Putamen (tissue), 1 donor: Measurements from ENCODE around the gene ABHD17C.

Experiments
- DNase-seq: peaks from one replicate; pipeline ENCODE4 v3.0.0-alpha.2; 2016; ENCODE audit warnings: low spot score

ABHD17C gene

DNA sequence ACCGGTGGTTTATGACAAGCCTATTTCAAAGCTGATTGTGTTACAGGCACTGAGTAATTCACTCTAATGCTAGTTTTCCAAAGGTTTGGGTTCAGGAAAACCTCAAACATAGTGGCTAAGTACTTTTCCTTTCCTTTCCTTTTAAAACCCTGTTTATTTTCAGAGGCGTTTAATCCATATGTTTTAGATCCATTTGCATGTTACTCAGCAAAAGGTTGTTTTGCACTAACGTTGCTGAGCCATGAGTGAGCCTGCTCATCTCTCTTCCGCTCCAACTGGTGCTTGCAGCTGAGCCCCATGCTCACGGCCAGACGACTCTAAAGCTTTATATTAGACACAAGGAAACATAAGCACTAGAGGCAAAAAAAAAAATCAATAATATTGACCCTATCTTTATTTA is 93.4 kb downstream of the ABHD17C start:
- no peak for DNase-seq

DNA sequence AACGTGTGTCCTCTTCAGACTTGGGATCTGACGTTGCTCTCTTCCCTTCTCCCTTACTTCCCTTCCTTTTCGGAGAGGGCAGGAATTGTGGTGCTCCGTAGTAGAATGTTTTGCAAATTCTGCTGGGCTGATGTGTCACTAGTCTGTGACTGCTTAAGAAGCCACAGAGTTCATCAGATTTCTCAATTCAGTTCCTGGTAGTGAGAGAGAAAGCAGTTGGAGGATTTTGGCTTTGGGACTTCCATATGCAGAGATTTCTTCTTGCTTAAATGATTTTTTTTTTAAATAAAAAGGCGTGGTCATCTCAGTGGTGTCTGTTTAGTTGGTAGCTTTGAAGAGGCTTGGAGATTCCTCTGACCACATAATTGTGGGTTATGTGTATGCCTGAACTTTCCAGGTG is 94.2 kb downstream of the ABHD17C start:
- no peak for DNase-seq

DNA sequence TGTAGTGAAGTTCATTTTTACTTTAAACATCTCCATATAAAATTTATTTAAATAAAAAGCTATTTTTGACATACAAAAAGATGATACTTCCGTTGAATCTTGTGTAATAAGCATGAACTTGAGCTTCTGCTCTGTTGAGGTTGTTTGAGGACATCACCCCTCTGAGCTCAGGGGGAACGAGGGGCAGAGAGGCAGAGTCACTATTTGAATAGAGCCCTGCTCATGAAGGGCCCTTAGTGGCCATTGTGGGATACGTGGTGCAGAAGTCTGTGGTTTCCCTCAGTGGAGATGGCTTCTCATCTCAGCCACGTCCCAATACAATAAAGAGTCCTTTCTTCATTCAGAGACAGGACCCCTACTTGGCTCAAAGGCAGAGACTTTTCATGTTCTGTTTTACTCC is 94.7 kb downstream of the ABHD17C start:
- no peak for DNase-seq

DNA sequence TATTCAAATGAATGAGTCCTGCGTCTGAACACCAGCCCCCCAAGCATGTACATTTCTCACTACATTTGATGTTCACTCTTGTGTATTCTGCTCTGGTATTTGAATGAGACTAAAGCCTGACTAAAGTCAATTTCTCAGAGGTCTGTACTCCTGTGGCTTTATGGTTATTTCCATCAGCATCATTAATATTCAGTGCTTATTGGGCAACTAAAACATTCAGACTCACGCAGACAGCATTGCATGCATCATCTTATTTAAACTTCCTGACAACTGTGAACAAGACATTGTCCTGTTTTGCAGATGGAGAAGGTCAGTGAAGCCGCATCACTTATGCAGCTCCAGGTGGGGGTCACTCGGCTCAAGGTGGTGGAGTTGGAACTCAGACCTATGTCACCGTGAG is 95.1 kb downstream of the ABHD17C start:
- DNase-seq: no peak

DNA sequence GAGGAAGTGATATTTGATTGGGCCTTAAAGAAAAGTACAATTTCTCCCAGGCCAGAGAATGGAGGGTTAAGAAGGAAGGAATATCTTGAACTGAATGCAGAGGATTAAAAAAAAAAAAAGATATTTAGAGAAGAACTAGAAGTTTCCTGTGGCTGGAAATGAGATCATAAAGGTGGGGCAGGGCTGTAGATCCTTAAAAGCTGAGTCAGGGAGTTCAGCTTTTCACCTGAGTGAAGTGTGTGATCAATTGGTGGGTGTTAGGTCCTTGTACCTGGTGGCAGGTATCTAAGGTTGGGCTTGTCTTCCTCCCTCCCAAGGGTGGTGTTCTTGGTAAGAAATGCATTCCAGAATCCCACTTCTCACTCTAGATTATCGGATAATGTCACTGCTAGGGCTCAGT is 95.9 kb downstream of the ABHD17C start:
- no peak for DNase-seq

DNA sequence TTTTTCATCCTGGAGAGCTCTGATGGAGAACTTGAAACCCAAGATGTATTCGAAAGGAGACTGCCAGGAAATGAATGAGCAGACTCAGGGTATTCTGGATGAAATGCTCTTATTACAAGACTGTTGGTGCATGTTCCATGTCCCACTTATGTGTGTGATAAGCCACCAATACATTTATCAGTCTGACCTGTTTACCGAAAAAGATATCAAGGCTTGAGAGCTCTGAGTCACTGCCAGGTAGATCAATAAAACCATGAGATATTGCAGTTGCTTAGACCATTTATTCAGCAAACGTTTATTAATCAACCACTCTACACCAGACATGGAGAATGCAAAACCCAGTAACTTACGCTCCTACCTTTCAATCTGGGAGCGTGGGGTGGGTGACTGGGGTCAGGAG is 101.3 kb downstream of the ABHD17C start:
- no peak for DNase-seq

DNA sequence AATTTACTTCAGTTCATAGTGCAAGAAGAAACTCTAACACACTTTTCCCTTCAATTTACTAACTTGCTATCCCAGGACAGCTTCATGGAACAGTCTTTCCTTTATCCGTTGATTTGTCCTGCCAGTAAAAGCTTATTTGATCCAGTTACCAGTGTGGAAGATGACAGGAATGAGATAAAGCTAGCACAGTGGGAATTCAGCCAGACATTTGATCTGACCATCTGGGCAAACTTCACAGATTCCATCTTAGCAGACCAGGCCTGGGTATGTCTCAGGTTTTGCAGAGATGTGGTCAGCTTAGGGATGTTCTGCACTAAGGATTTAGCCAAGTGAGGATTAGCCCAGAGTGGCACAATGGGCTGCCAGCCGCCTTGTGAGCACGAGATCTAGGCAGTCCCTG is 103.8 kb downstream of the ABHD17C start:
- DNase-seq: no peak

DNA sequence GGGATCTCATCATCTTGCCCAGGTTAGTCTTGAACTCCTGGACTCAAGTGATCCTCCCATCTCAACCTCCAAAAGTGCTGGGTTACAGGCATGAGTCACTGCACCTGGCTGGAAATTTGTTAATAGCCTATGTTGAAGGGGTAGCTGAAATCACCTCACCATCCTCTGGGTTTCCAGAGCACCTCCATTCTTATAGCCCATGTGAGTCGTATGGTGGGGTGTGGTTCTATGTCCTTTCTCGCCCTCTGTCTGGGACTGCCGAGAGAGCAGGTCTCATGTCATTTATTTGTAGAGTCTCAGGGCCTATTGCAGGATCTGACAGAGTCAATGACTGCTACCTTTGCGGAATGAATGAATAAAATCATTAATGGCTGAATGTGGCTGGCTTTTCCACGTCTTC is 105.0 kb downstream of the ABHD17C start:
- DNase-seq: no peak

DNA sequence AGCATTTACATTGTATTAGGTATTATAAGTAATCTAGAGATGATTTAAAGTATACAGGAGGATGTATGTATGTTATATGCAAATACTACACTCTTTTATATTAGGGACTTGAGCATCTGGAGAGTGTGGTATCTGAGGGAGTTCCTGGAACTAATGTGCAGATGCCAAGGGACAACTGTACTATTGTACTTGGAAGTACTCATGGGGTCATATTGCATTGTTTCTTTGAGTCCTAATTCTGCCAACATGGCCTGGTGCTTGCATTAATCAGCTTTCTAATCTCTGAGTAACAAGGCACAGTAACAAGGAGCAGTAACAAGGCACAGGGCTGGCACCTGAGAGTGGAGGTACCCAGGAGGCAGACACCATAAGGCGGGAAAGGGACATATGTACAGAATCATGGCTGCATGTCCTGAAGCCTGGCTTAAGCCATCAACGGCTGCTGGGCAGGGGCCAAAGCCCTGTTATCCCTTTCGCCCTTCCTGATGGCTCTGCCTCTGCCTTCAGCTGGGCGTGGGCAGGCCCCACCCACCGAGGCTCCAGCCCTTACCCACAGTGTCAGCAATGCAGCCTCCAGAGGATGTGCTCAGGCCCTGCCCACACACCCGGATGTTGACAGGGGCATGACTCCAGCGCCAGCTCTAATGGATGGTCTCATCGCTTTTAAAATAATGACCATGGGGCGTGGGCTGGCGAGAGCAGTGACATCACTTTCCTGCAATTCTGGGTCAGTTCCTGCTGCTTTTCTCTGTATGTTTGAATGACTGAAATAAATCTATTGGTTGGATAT is 107.0 kb downstream of the ABHD17C start:
- DNase-seq: no peak

DNA sequence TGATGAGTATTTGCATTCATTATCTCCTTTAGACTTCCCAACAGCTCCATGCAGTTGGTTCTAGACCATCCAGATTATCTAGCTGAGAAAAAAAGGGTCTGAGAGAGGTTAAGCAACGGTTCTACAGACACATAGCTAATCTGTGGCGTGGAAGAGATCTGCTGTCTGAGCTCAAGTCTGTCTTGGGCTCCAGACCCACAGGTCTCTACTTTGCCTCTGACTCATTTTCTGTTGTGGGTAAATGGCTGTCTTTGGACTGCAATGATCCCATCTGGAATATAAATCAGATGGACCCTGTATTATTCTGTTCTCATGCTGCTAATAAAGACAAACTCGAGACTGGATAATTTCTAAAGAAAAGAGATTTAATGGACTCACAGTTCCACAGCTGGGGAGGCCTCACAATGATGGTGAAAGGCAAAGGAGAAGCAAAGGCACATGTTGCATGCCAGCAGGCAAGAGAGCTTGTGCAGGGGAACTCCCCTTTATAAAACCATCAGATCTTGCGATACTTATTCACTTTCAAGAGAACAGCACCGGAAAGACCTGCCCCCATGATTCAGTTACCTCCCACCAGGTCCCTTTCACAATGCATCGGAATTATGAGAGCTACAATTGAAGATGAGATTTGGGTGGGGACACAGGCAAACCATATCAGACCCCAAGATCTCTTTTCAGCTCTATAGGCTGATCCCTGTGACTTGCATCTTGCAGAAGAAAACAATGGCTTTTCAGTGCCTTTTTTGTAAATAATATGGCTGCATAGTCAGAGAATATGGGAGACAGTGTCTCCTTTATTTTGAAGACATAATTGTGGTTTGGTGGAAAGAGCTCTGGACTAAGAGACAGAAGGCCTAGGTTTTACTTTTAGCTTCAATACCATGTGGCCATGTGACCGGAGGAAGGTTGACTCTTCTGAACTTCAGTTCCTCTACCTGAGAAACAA is 108.7 kb downstream of the ABHD17C start:
- DNase-seq: no peak

DNA sequence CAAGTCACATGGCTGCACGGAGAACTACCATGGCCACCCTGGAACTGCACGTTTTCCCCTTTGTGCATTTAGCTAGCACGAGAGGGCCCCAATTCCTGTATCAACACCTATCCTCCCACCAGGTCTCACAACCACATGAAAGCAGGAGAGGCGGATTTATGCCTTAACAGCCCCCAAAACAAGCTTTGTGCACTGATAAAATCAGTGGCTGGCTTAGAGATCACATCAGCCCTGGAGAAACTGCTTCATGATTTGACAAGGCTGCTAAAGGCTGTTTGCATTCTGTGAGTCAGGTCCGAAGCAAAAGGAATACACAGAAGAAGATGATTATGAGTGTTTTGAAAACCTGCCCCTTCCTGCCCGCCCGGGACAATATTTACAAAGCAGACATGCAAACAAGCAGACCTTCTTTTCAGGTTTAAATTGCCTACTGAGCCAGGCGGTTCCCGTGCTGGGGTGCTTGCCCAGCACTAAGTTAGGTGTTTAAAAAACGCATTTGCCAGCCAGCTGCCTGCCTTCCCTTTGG is 109.9 kb downstream of the ABHD17C start:
- DNase-seq: no peak
